PFSK-1 (cell line): Measurements from ENCODE around the gene BAG5.

Source experiments
- POLR2AphosphoS5 ChIP-seq: IDR thresholded peaks from 2 replicates; pipeline ENCODE4 v1.6.1; 2012; ENCODE audit warnings: low read depth, mild to moderate bottlenecking, control low read depth, low read length, moderate library complexity
- SIN3A ChIP-seq: IDR thresholded peaks from 2 replicates; pipeline ENCODE4 v1.6.1; 2012; ENCODE audit warnings: mild to moderate bottlenecking, low read length, moderate library complexity, borderline replicate concordance; ENCODE audit not compliant: insufficient read depth
- TAF1 ChIP-seq: IDR thresholded peaks from 2 replicates; pipeline ENCODE4 v1.6.1; 2012; ENCODE audit warnings: low read length, control low read depth, borderline replicate concordance; ENCODE audit not compliant: insufficient read depth
- TF ChIP-seq, protein P1 (sequence below), 2 experiments: IDR thresholded peaks; 2 replicates each; pipeline versions ENCODE4 v1.6.1 to v1.8.0; 2011 to 2012; ENCODE audit warnings: low read depth in 2 of 2, low read length in 2 of 2, control low read depth in 1 of 2, inconsistent platforms in 1 of 2, mild to moderate bottlenecking in 1 of 2, moderate library complexity in 1 of 2; ENCODE audit not compliant: insufficient read depth in 1 of 2

- TF ChIP-seq, protein P1, sequence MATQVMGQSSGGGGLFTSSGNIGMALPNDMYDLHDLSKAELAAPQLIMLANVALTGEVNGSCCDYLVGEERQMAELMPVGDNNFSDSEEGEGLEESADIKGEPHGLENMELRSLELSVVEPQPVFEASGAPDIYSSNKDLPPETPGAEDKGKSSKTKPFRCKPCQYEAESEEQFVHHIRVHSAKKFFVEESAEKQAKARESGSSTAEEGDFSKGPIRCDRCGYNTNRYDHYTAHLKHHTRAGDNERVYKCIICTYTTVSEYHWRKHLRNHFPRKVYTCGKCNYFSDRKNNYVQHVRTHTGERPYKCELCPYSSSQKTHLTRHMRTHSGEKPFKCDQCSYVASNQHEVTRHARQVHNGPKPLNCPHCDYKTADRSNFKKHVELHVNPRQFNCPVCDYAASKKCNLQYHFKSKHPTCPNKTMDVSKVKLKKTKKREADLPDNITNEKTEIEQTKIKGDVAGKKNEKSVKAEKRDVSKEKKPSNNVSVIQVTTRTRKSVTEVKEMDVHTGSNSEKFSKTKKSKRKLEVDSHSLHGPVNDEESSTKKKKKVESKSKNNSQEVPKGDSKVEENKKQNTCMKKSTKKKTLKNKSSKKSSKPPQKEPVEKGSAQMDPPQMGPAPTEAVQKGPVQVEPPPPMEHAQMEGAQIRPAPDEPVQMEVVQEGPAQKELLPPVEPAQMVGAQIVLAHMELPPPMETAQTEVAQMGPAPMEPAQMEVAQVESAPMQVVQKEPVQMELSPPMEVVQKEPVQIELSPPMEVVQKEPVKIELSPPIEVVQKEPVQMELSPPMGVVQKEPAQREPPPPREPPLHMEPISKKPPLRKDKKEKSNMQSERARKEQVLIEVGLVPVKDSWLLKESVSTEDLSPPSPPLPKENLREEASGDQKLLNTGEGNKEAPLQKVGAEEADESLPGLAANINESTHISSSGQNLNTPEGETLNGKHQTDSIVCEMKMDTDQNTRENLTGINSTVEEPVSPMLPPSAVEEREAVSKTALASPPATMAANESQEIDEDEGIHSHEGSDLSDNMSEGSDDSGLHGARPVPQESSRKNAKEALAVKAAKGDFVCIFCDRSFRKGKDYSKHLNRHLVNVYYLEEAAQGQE (IDR thresholded peaks at IDR 0.05; ENCODE audit: insufficient read depth in 1 of 2, low read depth in 2 of 2, low read length in 2 of 2), result no peak
- no peak for TF ChIP-seq POLR2AphosphoS5
- TF ChIP-seq TAF1, result no peak
- TF ChIP-seq SIN3A, result no peak
Measured at GRCh38 chr14:103584326-103584915, 22.0 kb upstream of the BAG5 start.
